ENCODE measurements around the gene STAC. TPM values are rescaled to one million over a fixed set of nuclear protein-coding genes. Genes with fewer than 3 reads are reported as not detected.

The STAC gene
- total and polyA plus RNA-seq, 2 donors (not counting 3 experiments of a cell fraction or from before 2014, with no cell fraction given): 0.03 to 0.88 TPM

GRCh38 chr3:36579746-36580145 is 199.4 kb downstream of the STAC start:
- Histone ChIP-seq H3K4me3 (replicated peaks in 1 of 3; ENCODE audit: insufficient read depth in 1 of 3, low read depth in 1 of 3, low read length in 3 of 3) (no peak overlapping the region), H3K9me1 (replicated peaks; ENCODE audit: control insufficient read depth, extremely low read depth, insufficient read depth, low read length) (no peaks in the 10 kb centered on the region), H3K9ac (replicated peaks; ENCODE audit: extremely low read depth, insufficient read depth, low read length) (no peak overlapping the region), H3K27me3 (ENCODE audit: control insufficient read depth in 2 of 2, insufficient read depth in 2 of 2, low read length in 2 of 2) (no peaks in the 10 kb centered on the region), H3K79me2 (ENCODE audit: control insufficient read depth, insufficient read depth, low read length) (no peaks in the 10 kb centered on the region), H4K20me1 (replicated peaks; ENCODE audit: control insufficient read depth, extremely low read depth, insufficient read depth, low read length) (no peaks in the 10 kb centered on the region), H3K36me3 (ENCODE audit: control insufficient read depth in 2 of 2, extremely low read depth in 1 of 2, insufficient read depth in 2 of 2, low read length in 2 of 2) (no peaks in the 10 kb centered on the region), H3K9me3 (replicated peaks; ENCODE audit: control insufficient read depth, insufficient read depth, low read length) (no peaks in the 10 kb centered on the region), H2AFZ (ENCODE audit: low read depth, low read length) (no peak overlapping the region), H3K27ac (ENCODE audit: insufficient read depth, low read depth, low read length) (no peak overlapping the region), H3K4me1 (ENCODE audit: control insufficient read depth, extremely low read depth, insufficient read depth, low read length) (no peaks in the 10 kb centered on the region), H3K4me2 (ENCODE audit: insufficient read depth, low read length) (no peak overlapping the region)
- CTCF ChIA-PET: no interaction called here
- no peak for TF ChIP-seq GATA2 (IDR thresholded peaks at IDR 0.05; ENCODE audit: insufficient read depth, insufficient read length, low read depth, low read length)
- TF ChIP-seq POLR2AphosphoS5 (IDR thresholded peaks at IDR 0.05; ENCODE audit: insufficient read depth, low read depth, low read length): no peak
- no peak for TF ChIP-seq POLR2A (IDR thresholded peaks at IDR 0.05; ENCODE audit: low read depth, low read length)
- no peak for TF ChIP-seq JUN (IDR thresholded peaks at IDR 0.05; ENCODE audit: borderline replicate concordance, insufficient read depth, insufficient read length, low read depth)
- no peak for TF ChIP-seq MAX (IDR thresholded peaks at IDR 0.05; ENCODE audit: insufficient read depth, insufficient read length)
- TF ChIP-seq, protein P1, sequence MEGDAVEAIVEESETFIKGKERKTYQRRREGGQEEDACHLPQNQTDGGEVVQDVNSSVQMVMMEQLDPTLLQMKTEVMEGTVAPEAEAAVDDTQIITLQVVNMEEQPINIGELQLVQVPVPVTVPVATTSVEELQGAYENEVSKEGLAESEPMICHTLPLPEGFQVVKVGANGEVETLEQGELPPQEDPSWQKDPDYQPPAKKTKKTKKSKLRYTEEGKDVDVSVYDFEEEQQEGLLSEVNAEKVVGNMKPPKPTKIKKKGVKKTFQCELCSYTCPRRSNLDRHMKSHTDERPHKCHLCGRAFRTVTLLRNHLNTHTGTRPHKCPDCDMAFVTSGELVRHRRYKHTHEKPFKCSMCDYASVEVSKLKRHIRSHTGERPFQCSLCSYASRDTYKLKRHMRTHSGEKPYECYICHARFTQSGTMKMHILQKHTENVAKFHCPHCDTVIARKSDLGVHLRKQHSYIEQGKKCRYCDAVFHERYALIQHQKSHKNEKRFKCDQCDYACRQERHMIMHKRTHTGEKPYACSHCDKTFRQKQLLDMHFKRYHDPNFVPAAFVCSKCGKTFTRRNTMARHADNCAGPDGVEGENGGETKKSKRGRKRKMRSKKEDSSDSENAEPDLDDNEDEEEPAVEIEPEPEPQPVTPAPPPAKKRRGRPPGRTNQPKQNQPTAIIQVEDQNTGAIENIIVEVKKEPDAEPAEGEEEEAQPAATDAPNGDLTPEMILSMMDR (IDR thresholded peaks at IDR 0.05; ENCODE audit: extremely low read depth in 1 of 2, insufficient read depth in 1 of 2, low read depth in 1 of 2, low read length in 2 of 2): no peak
- no peak for TF ChIP-seq MYC (IDR thresholded peaks at IDR 0.05; ENCODE audit: low read depth, low read length)
- no peak for TF ChIP-seq EZH2 (IDR thresholded peaks at IDR 0.05; ENCODE audit: borderline replicate concordance, low read depth, low read length, severe bottlenecking)
- TF ChIP-seq FOS (IDR thresholded peaks at IDR 0.05; ENCODE audit: borderline replicate concordance, insufficient read depth, low read length): no peak
- intact Hi-C loops (cut with micrococcal nuclease): no loop called here
- POLR2A ChIA-PET: no interaction called here
- BruUV-seq (replicated peaks): no TSS peak
- dilution Hi-C loops (cut with MboI; ENCODE audit: extremely low pct_ligation_motif_present, low sequenced_read_pairs): no loop called here
- no peak for DNase-seq (ENCODE audit: low read depth, low spot score)
- FAIRE-seq: no peak

All from endothelial cell of umbilical vein (primary cell).